ENCODE measurements around the gene HIP1. TPM values are rescaled to one million over a fixed set of nuclear protein-coding genes. Genes with fewer than 3 reads are reported as not detected.

Gene HIP1
- total and polyA plus RNA-seq, 2 of the 13 experiments (the other 11 are each of a cell fraction or from before 2014, with no cell fraction given) = 4.5 to 6.2 TPM

DNA sequence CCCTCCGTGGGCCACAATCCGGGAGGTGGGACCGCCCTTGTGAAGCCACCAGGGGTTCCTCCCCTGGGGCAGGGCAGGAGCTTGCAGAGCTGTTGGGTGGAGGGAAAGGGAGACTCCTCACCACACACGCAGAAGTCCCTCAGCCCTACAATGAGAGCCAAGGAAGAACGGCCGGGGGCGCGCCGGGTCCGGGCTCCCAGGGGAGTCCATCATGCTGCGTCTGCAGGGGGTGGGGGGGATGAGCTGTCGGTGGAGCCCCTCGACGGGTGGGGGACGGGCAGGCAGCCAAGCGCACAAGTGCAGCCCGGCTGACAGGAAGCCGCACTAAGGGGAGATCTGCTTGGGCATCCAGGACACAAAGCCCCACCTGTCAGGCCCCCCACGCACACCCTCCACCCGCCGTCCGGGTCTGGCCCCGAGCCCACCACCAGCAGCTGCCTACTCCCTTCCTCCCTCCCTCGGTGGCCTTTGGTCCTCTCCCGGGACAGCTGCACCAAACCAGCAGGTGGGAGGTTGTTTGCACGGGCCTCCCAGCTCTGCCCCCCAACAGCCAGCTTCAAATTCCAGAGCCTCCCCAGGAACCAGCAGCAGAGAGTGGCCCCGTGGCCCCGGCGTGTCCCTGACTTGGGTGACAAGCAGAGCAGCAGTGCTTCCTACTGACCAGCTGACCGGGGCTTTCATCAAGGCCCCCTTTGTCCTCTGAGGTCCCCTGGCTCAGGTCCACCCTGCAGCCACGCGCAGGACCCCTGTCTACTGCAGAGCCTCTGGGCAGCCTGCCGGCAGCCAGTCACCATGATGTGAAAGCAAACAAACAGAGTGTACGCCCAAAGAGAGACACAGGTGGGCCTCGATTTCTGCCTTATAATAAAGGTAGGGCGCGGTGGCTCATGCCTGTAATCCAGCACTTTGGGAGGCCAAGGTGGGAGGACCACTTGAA lies 50.3 kb downstream of the HIP1 start (continued):
- TF ChIP-seq, protein P1, sequence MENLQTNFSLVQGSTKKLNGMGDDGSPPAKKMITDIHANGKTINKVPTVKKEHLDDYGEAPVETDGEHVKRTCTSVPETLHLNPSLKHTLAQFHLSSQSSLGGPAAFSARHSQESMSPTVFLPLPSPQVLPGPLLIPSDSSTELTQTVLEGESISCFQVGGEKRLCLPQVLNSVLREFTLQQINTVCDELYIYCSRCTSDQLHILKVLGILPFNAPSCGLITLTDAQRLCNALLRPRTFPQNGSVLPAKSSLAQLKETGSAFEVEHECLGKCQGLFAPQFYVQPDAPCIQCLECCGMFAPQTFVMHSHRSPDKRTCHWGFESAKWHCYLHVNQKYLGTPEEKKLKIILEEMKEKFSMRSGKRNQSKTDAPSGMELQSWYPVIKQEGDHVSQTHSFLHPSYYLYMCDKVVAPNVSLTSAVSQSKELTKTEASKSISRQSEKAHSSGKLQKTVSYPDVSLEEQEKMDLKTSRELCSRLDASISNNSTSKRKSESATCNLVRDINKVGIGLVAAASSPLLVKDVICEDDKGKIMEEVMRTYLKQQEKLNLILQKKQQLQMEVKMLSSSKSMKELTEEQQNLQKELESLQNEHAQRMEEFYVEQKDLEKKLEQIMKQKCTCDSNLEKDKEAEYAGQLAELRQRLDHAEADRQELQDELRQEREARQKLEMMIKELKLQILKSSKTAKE (CRISPR knock-in tag; IDR thresholded peaks at IDR 0.05; ENCODE audit: borderline replicate concordance) = 0 out of 2 replicates have a peak, but pooled peaks have one; percentile 57
- TF ChIP-seq, protein P2, sequence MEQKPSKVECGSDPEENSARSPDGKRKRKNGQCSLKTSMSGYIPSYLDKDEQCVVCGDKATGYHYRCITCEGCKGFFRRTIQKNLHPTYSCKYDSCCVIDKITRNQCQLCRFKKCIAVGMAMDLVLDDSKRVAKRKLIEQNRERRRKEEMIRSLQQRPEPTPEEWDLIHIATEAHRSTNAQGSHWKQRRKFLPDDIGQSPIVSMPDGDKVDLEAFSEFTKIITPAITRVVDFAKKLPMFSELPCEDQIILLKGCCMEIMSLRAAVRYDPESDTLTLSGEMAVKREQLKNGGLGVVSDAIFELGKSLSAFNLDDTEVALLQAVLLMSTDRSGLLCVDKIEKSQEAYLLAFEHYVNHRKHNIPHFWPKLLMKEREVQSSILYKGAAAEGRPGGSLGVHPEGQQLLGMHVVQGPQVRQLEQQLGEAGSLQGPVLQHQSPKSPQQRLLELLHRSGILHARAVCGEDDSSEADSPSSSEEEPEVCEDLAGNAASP (CRISPR knock-in tag; IDR thresholded peaks at IDR 0.05; ENCODE audit: borderline replicate concordance) = peak; percentile 84
- TF ChIP-seq TOPORS (CRISPR knock-in tag; IDR thresholded peaks at IDR 0.05) (no peak), ZNF614 (CRISPR knock-in tag; IDR thresholded peaks at IDR 0.05; ENCODE audit: borderline replicate concordance) (peak; percentile 90; the same call in 1 of the 2 replicates), HHEX (CRISPR knock-in tag; IDR thresholded peaks at IDR 0.05) (no peak), EP300 (IDR thresholded peaks at IDR 0.05; ENCODE audit: low read depth in 2 of 2, low read length in 2 of 2) (peak; percentile 26 to 80; a peak in 2 of 4 replicates), EP300 (CRISPR knock-in tag; IDR thresholded peaks at IDR 0.05; ENCODE audit: borderline replicate concordance) (peak; percentile 90), KLF16 (CRISPR knock-in tag; IDR thresholded peaks at IDR 0.05) (peak in 1 of 2 experiments; percentile 83; a peak in 2 of 4 replicates), ZC3H4 (CRISPR knock-in tag; IDR thresholded peaks at IDR 0.05; ENCODE audit: borderline replicate concordance) (no peak), STAG1 (CRISPR knock-in tag; IDR thresholded peaks at IDR 0.05) (no peak; the same call in 1 of the 2 replicates), NR2F1 (CRISPR knock-in tag; IDR thresholded peaks at IDR 0.05) (peak; percentile 12 to 35; a peak in 2 of 4 replicates), NR1H2 (CRISPR knock-in tag; IDR thresholded peaks at IDR 0.05; ENCODE audit: borderline replicate concordance, low read depth) (no peak), MTF1 (CRISPR knock-in tag; IDR thresholded peaks at IDR 0.05) (no peak), GATAD2A (CRISPR knock-in tag; IDR thresholded peaks at IDR 0.05) (peak; percentile 97), ARNT (IDR thresholded peaks at IDR 0.05) (no peak), POLR2AphosphoS2 (IDR thresholded peaks at IDR 0.05; ENCODE audit: low read depth, low read length) (no peak), CBX1 (IDR thresholded peaks at IDR 0.05; ENCODE audit: low read depth) (peak; percentile 52)
- TF ChIP-seq, protein P3, sequence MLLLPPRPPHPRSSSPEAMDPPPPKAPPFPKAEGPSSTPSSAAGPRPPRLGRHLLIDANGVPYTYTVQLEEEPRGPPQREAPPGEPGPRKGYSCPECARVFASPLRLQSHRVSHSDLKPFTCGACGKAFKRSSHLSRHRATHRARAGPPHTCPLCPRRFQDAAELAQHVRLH (CRISPR knock-in tag; IDR thresholded peaks at IDR 0.05; ENCODE audit: borderline replicate concordance, low read depth) = peak; percentile 70; the same call in 1 of the 2 replicates
- TF ChIP-seq, protein P4, sequence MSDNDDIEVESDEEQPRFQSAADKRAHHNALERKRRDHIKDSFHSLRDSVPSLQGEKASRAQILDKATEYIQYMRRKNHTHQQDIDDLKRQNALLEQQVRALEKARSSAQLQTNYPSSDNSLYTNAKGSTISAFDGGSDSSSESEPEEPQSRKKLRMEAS (IDR thresholded peaks at IDR 0.05) = peak; percentile 61
- TF ChIP-seq, protein P5, sequence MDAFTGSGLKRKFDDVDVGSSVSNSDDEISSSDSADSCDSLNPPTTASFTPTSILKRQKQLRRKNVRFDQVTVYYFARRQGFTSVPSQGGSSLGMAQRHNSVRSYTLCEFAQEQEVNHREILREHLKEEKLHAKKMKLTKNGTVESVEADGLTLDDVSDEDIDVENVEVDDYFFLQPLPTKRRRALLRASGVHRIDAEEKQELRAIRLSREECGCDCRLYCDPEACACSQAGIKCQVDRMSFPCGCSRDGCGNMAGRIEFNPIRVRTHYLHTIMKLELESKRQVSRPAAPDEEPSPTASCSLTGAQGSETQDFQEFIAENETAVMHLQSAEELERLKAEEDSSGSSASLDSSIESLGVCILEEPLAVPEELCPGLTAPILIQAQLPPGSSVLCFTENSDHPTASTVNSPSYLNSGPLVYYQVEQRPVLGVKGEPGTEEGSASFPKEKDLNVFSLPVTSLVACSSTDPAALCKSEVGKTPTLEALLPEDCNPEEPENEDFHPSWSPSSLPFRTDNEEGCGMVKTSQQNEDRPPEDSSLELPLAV (CRISPR knock-in tag; conservative IDR thresholded peaks at IDR 0.05; ENCODE audit: low read depth) = no peak
- TF ChIP-seq, protein P6, sequence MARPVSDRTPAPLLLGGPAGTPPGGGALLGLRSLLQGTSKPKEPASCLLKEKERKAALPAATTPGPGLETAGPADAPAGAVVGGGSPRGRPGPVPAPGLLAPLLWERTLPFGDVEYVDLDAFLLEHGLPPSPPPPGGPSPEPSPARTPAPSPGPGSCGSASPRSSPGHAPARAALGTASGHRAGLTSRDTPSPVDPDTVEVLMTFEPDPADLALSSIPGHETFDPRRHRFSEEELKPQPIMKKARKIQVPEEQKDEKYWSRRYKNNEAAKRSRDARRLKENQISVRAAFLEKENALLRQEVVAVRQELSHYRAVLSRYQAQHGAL (CRISPR knock-in tag; IDR thresholded peaks at IDR 0.05; ENCODE audit: not compliant biosample characterization) = peak; percentile 68

All from HepG2 (cell line).